ENCODE data around the gene RINL.

RINL gene

DNA sequence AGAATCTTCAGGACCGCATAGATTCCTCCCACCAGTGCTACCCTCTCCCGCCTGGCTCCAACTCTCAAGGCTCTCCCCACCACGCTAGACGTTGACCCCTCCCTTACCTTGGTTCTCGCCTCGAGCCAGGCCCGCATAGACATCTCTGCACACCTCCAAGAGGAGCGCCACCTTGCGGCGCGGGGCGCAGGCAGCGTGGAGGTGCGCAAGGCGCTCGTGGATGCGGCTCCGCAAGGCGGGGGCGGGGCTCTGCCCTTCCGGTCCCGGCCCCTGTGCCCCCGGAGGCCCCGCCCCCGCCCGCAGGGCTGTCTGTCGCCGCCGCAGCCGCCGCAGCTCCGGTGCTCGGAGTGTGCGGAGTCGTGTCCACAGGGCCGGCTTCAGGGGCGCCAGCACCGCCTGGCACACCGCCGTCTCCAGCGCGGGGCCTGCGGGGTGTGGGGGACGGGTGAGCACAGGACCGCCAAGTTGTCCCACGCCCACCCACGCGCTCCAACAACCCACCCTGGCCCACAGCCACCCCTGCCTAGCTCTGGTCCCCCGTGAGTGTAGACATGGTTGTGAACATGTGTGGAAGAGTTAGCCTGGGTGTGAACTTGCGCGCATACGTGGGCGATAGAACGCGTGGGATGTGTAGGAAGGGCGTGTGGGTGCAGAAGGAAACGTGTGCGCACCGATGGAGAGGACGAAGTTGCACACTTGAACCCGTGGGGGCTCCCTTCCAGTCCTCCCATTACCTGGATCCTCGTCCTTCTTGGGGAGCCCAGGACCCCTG lies 8.1 kb downstream of the RINL start:
- TF ChIP-seq CTCF (conservative IDR thresholded peaks at IDR 0.05; ENCODE audit: low read length): peak; percentile 56
- TF ChIP-seq EZH2phosphoT487 (IDR thresholded peaks at IDR 0.05; ENCODE audit: borderline replicate concordance): no peak
- Histone ChIP-seq H3F3A (ENCODE audit: low read depth) (no peaks in the 10 kb centered on the region), H3K36me3 (ENCODE audit: insufficient read depth, low read length) (no peaks in the 10 kb centered on the region), H3K4me2 (ENCODE audit: low read depth, low read length, poor library complexity, severe bottlenecking) (peak overlapping the region; percentile 72), H3K79me2 (ENCODE audit: insufficient read depth, low read length) (no peaks in the 10 kb centered on the region), H3K9ac (ENCODE audit: low read depth, low read length, poor library complexity, severe bottlenecking) (peak overlapping the region; percentile 64), H3K4me3 (ENCODE audit: low read length, poor library complexity, severe bottlenecking) (peak overlapping the region; percentile 68), H4K20me1 (ENCODE audit: insufficient read depth, low read length, poor library complexity, severe bottlenecking) (no peaks in the 10 kb centered on the region), H3K4me1 (ENCODE audit: insufficient read depth, low read length, poor library complexity, severe bottlenecking) (peaks cover 5% of the 10 kb centered on the region), H2AFZ (ENCODE audit: low read length) (0 out of 2 replicates have a peak overlapping the region, but pooled peaks have one; percentile 56), H3K27me3 (ENCODE audit: insufficient read depth, low read length, poor library complexity, severe bottlenecking) (no peaks in the 10 kb centered on the region), H3K9me3 (ENCODE audit: insufficient read depth, low read depth, low read length) (no peaks in the 10 kb centered on the region), H3K9me2 (replicated peaks; ENCODE audit: low read depth, low read length) (no peaks in the 10 kb centered on the region)

DNA sequence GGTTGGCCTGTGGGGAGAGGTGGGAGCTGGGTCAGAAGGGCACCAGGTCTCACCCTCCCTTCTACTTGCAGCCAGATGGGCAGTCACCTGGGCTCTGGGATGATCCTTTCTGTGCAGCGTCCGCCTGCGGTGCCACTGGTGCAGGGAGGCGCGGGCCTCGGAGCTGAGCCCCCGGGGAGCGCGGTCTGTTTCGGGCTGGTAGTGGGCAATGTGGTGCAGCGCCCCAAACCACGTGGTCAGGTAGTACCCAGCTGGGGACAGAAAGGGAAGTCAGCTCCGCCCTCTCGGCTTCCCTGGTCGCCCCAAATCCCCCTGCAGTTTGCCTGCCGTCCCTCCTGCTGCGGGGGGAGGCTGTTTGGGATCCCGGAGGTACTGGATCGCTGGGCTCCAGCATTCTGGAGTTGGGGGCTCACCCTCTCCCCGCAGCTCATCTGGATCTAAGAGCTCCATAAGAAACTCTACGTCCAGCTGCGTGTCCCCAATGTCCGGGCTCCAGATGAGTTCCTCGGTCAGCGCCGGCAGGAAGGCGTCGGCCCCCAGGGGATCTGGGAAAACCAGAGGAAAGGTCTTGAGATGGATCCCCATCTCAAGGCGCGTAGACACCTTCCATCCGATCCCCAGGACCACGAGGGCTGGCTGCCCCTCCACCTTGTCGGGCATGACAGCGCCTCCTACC lies 8.8 kb downstream of the RINL start:
- Histone ChIP-seq H3K27me3 (ENCODE audit: insufficient read depth, low read length, poor library complexity, severe bottlenecking) (no peaks in the 10 kb centered on the region), H3K9me3 (ENCODE audit: insufficient read depth, low read depth, low read length) (no peaks in the 10 kb centered on the region), H3K4me2 (ENCODE audit: low read depth, low read length, poor library complexity, severe bottlenecking) (peak overlapping the region; percentile 72), H3F3A (ENCODE audit: low read depth) (no peaks in the 10 kb centered on the region), H3K36me3 (ENCODE audit: insufficient read depth, low read length) (no peaks in the 10 kb centered on the region), H3K4me1 (ENCODE audit: insufficient read depth, low read length, poor library complexity, severe bottlenecking) (peaks cover 12% of the 10 kb centered on the region), H3K9me2 (replicated peaks; ENCODE audit: low read depth, low read length) (no peaks in the 10 kb centered on the region), H4K20me1 (ENCODE audit: insufficient read depth, low read length, poor library complexity, severe bottlenecking) (no peaks in the 10 kb centered on the region), H2AFZ (ENCODE audit: low read length) (0 out of 2 replicates have a peak overlapping the region, but pooled peaks have one; percentile 56), H3K79me2 (ENCODE audit: insufficient read depth, low read length) (no peaks in the 10 kb centered on the region), H3K4me3 (ENCODE audit: low read length, poor library complexity, severe bottlenecking) (peak overlapping the region; percentile 68), H3K9ac (ENCODE audit: low read depth, low read length, poor library complexity, severe bottlenecking) (peak overlapping the region; percentile 64)
- TF ChIP-seq EZH2phosphoT487 (IDR thresholded peaks at IDR 0.05; ENCODE audit: borderline replicate concordance): no peak
- no peak for TF ChIP-seq CTCF (conservative IDR thresholded peaks at IDR 0.05; ENCODE audit: low read length)

DNA sequence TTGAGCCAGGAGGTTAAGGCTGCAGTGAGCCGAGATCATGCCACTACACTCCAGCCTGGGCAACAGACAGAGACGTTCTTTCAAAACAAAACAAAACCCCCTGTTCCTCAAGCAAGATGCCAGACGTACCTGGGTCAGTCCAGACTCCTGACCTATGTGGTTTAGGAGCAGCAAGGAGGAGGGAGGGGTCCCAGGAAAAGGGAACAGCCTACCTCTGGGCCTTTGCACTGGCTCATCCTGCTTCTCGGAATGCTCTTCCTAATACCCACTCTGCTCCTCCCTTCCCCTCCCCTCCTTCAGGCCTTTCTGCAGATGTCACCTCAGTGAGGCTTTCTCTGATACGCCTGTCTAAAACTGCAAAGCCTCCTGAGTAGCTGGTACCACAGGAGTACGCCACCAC lies 9.5 kb downstream of the RINL start:
- Histone ChIP-seq H3K4me3 (ENCODE audit: low read length, poor library complexity, severe bottlenecking) (no peak overlapping the region), H3K79me2 (ENCODE audit: insufficient read depth, low read length) (no peaks in the 10 kb centered on the region), H4K20me1 (ENCODE audit: insufficient read depth, low read length, poor library complexity, severe bottlenecking) (no peaks in the 10 kb centered on the region), H2AFZ (ENCODE audit: low read length) (no peak overlapping the region), H3K27me3 (ENCODE audit: insufficient read depth, low read length, poor library complexity, severe bottlenecking) (no peaks in the 10 kb centered on the region), H3K9me3 (ENCODE audit: insufficient read depth, low read depth, low read length) (no peaks in the 10 kb centered on the region), H3K9ac (ENCODE audit: low read depth, low read length, poor library complexity, severe bottlenecking) (peak overlapping the region; percentile 64), H3K4me2 (ENCODE audit: low read depth, low read length, poor library complexity, severe bottlenecking) (no peak overlapping the region), H3K4me1 (ENCODE audit: insufficient read depth, low read length, poor library complexity, severe bottlenecking) (peaks cover 13% of the 10 kb centered on the region), H3K36me3 (ENCODE audit: insufficient read depth, low read length) (no peaks in the 10 kb centered on the region), H3F3A (ENCODE audit: low read depth) (no peaks in the 10 kb centered on the region), H3K9me2 (replicated peaks; ENCODE audit: low read depth, low read length) (no peaks in the 10 kb centered on the region)
- TF ChIP-seq EZH2phosphoT487 (IDR thresholded peaks at IDR 0.05; ENCODE audit: borderline replicate concordance) (no peak), CTCF (conservative IDR thresholded peaks at IDR 0.05; ENCODE audit: low read length) (no peak)

All from Loucy (cell line).